WTC11 (cell line): ENCODE results near the gene SOD2.

ENCODE experiments used
- ATF3 ChIP-seq: sonication (generic); formaldehyde crosslinking; conservative IDR thresholded peaks from 2 replicates; pipeline ENCODE4 v1.8.1; 2022; ENCODE audit warnings: mild to moderate bottlenecking, missing genetic modification reagents
- CTCF ChIP-seq: fragments of 200-600 bp; IDR thresholded peaks from 2 replicates; pipeline ENCODE4 v1.8.0; 2022; ENCODE audit warnings: antibody characterized with exemption
- MXD4 ChIP-seq: fragments of 250-450 bp; sonication (Bioruptor Pico); IDR thresholded peaks from 2 replicates; pipeline ENCODE4 v1.8.0; 2021; ENCODE audit warnings: mild to moderate bottlenecking, moderate library complexity, borderline replicate concordance
- NFE2L1 ChIP-seq: sonication (generic); formaldehyde crosslinking; IDR thresholded peaks from 2 replicates; pipeline ENCODE4 v1.8.1; 2023; ENCODE audit warnings: missing genetic modification reagents
- SP1 ChIP-seq: sonication (generic); formaldehyde crosslinking; conservative IDR thresholded peaks from 2 replicates; pipeline ENCODE4 v1.8.1; 2022; ENCODE audit warnings: missing genetic modification reagents
- ZNF671 ChIP-seq: fragments of 250-450 bp; sonication (Bioruptor Pico); IDR thresholded peaks from 2 replicates; pipeline ENCODE4 v1.8.0; 2021; ENCODE audit warnings: mild to moderate bottlenecking
- TF ChIP-seq, protein P1 (sequence below): sonication (generic); formaldehyde crosslinking; IDR thresholded peaks from 2 replicates; pipeline ENCODE4 v1.8.1; 2022; ENCODE audit warnings: low read depth, mild to moderate bottlenecking, moderate library complexity, missing genetic modification reagents, borderline replicate concordance
- TF ChIP-seq, protein P2 (sequence below): sonication (generic); formaldehyde crosslinking; IDR thresholded peaks from 2 replicates; pipeline ENCODE4 v1.8.0; 2023; ENCODE audit warnings: missing genetic modification reagents, mild to moderate bottlenecking, borderline replicate concordance

DNA sequence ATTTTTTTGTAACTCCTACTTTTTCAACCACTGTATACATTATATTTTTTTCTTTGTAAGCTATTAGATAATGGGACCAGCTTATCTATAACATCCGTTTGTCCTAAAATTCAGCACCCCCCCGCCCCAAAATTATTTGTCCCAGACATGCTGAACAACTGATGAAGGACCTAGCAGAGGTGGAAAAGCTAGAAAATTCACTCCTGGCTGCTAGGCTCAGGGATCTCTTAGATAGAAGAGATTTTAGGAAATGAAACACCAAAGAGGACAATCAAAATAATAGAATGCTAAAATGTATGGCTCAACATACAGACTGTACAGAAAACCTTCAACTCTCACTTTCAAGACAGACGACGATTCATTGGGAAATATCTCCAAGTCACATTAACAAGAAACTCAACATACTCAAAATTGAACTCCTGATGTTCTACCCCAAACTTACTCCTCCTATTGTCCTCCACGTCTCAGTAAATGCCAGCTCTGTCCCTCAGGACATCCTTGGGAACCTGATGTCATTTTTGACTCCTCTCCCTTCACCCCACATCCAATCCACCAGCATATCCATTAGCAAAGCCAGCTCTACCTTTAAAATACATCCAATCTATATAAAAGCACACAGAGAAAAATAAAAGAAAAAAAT lies 4.7 kb downstream of the SOD2 start:
- TF ChIP-seq, protein P1, sequence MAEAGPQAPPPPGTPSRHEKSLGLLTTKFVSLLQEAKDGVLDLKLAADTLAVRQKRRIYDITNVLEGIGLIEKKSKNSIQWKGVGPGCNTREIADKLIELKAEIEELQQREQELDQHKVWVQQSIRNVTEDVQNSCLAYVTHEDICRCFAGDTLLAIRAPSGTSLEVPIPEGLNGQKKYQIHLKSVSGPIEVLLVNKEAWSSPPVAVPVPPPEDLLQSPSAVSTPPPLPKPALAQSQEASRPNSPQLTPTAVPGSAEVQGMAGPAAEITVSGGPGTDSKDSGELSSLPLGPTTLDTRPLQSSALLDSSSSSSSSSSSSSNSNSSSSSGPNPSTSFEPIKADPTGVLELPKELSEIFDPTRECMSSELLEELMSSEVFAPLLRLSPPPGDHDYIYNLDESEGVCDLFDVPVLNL (CRISPR knock-in tag) = no peak
- TF ChIP-seq, protein P2, sequence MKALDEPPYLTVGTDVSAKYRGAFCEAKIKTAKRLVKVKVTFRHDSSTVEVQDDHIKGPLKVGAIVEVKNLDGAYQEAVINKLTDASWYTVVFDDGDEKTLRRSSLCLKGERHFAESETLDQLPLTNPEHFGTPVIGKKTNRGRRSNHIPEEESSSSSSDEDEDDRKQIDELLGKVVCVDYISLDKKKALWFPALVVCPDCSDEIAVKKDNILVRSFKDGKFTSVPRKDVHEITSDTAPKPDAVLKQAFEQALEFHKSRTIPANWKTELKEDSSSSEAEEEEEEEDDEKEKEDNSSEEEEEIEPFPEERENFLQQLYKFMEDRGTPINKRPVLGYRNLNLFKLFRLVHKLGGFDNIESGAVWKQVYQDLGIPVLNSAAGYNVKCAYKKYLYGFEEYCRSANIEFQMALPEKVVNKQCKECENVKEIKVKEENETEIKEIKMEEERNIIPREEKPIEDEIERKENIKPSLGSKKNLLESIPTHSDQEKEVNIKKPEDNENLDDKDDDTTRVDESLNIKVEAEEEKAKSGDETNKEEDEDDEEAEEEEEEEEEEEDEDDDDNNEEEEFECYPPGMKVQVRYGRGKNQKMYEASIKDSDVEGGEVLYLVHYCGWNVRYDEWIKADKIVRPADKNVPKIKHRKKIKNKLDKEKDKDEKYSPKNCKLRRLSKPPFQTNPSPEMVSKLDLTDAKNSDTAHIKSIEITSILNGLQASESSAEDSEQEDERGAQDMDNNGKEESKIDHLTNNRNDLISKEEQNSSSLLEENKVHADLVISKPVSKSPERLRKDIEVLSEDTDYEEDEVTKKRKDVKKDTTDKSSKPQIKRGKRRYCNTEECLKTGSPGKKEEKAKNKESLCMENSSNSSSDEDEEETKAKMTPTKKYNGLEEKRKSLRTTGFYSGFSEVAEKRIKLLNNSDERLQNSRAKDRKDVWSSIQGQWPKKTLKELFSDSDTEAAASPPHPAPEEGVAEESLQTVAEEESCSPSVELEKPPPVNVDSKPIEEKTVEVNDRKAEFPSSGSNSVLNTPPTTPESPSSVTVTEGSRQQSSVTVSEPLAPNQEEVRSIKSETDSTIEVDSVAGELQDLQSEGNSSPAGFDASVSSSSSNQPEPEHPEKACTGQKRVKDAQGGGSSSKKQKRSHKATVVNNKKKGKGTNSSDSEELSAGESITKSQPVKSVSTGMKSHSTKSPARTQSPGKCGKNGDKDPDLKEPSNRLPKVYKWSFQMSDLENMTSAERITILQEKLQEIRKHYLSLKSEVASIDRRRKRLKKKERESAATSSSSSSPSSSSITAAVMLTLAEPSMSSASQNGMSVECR (CRISPR knock-in tag) = no peak
- TF ChIP-seq CTCF = no peak
- no peak for TF ChIP-seq ATF3 (CRISPR knock-in tag)
- TF ChIP-seq SP1 (CRISPR knock-in tag) = no peak
- no peak for TF ChIP-seq NFE2L1
- no peak for TF ChIP-seq ZNF671
- TF ChIP-seq MXD4 (CRISPR knock-in tag) = no peak
